SK-N-SH (cell line): ENCODE measurements around the gene TBC1D19. TPM values are rescaled to one million over a fixed set of nuclear protein-coding genes. Genes with fewer than 3 reads are reported as not detected.

ENCODE experiments used
- CTCF ChIA-PET: fragments of 300-600, 350-600 bp; formaldehyde crosslinking; extraction: SDS; loops from one replicate; lab custom pipeline; 2021; lab: Yijun Ruan, JAX
- POLR2A ChIA-PET: fragments of 350-600 bp; sonication (Branson Sonifier 250); formaldehyde crosslinking; extraction: SDS; loops from one replicate; lab custom pipeline; 2020; ENCODE audit warnings: antibody characterized with exemption, inconsistent platforms; lab: Yijun Ruan, JAX
- DNase-seq: peaks from one replicate; pipeline ENCODE4 v3.0.0; 2012
- H2AFZ ChIP-seq: fragments of 200-600 bp; sonication (generic); 2 replicates; pipeline ENCODE4 v1.8.1; 2016; ENCODE audit warnings: antibody characterized with exemption, mild to moderate bottlenecking, low read depth
- H3F3A ChIP-seq: fragments of 200-600 bp; sonication (generic); replicated peaks from 2 replicates; pipeline ENCODE3; 2016; ENCODE audit warnings: antibody characterized with exemption, mild to moderate bottlenecking; ENCODE audit not compliant: insufficient read depth
- H3K27ac ChIP-seq, 2 experiments: fragments of 200-500 bp in 1 of 2; fragments of 200-600 bp in 1 of 2; sonication (Bioruptor generic) in 1 of 2; sonication (generic), shearing (Covaris generic) in 1 of 2; 2 replicates each; pipeline versions ENCODE4 v1.5.1 to v1.6.1; 2014 to 2016; ENCODE audit warnings: low read depth in 2 of 2, inconsistent platforms in 1 of 2, low read length in 1 of 2, mild to moderate bottlenecking in 1 of 2, mixed read lengths in 1 of 2
- H3K27me3 ChIP-seq: fragments of 200-600 bp; sonication (generic), shearing (Covaris generic); 2 replicates; pipeline ENCODE4 v1.6.1; 2016; ENCODE audit warnings: mixed run types; ENCODE audit not compliant: insufficient read depth
- H3K36me3 ChIP-seq, 2 experiments: fragments of 200-500 bp in 1 of 2; fragments of 200-600 bp in 1 of 2; sonication (Bioruptor generic) in 1 of 2; sonication (generic) in 1 of 2; replicated peaks in 1 of 2; 2 replicates each; pipeline versions ENCODE3 to v1.5.1; 2014 to 2016; ENCODE audit warnings: low read length in 1 of 2, mild to moderate bottlenecking in 1 of 2; ENCODE audit not compliant: insufficient read depth in 2 of 2, control insufficient read depth in 1 of 2
- H3K4me1 ChIP-seq, 2 experiments: fragments of 200-500 bp in 1 of 2; fragments of 200-600 bp in 1 of 2; sonication (Bioruptor generic) in 1 of 2; sonication (generic), shearing (Covaris generic) in 1 of 2; 2 replicates each; pipeline versions ENCODE4 v1.5.1 to v1.6.1; 2014 to 2016; ENCODE audit warnings: low read depth in 1 of 2, low read length in 1 of 2, mixed run types in 1 of 2; ENCODE audit not compliant: insufficient read depth in 2 of 2, control insufficient read depth in 1 of 2
- H3K4me2 ChIP-seq: fragments of 200-600 bp; sonication (generic), shearing (Covaris generic); 2 replicates; pipeline ENCODE4 v1.6.1; 2017; ENCODE audit warnings: mixed run types
- H3K4me3 ChIP-seq, 2 experiments: fragments of 200-500 bp in 1 of 2; fragments of 200-600 bp in 1 of 2; sonication (Bioruptor generic) in 1 of 2; sonication (generic), shearing (Covaris generic) in 1 of 2; 2 replicates each; pipeline versions ENCODE4 v1.5.1 to v1.8.1; 2014 to 2016; ENCODE audit warnings: low read depth in 2 of 2, inconsistent platforms in 1 of 2, low read length in 1 of 2, mild to moderate bottlenecking in 1 of 2, mixed read lengths in 1 of 2, moderate library complexity in 1 of 2
- H3K79me2 ChIP-seq: fragments of 200-600 bp; sonication (generic); 2 replicates; pipeline ENCODE4 v1.8.1; 2017; ENCODE audit warnings: mild to moderate bottlenecking; ENCODE audit not compliant: insufficient read depth
- H3K9ac ChIP-seq: fragments of 200-600 bp; sonication (generic); 2 replicates; pipeline ENCODE4 v1.6.1; 2017; ENCODE audit warnings: mixed run types
- H3K9me2 ChIP-seq: fragments of 200-600 bp; sonication (generic); 2 replicates; pipeline ENCODE4 v1.6.1; 2017; ENCODE audit warnings: mixed run types
- H3K9me3 ChIP-seq: fragments of 200-600 bp; sonication (generic); 2 replicates; pipeline ENCODE4 v1.6.1; 2017; ENCODE audit warnings: mixed run types, mild to moderate bottlenecking, moderate library complexity
- H4K20me1 ChIP-seq: fragments of 200-600 bp; sonication (generic); 2 replicates; pipeline ENCODE4 v1.6.1; 2017; ENCODE audit warnings: mild to moderate bottlenecking, mixed run types; ENCODE audit not compliant: insufficient read depth
- FOXJ3 ChIP-seq: sonication (generic); formaldehyde crosslinking; IDR thresholded peaks from 2 replicates; pipeline ENCODE4 v1.5.1; 2020; ENCODE audit warnings: mild to moderate bottlenecking, missing genetic modification reagents
- FOXM1 ChIP-seq: IDR thresholded peaks from 2 replicates; pipeline ENCODE4 v1.4.0; 2012; ENCODE audit warnings: low read depth, mild to moderate bottlenecking
- GABPA ChIP-seq: IDR thresholded peaks from 2 replicates; pipeline ENCODE4 v1.4.0; 2012; ENCODE audit warnings: low read depth, mild to moderate bottlenecking
- JUND ChIP-seq: IDR thresholded peaks from 2 replicates; pipeline ENCODE4 v1.4.0; 2012
- MEF2A ChIP-seq: IDR thresholded peaks from 2 replicates; pipeline ENCODE4 v1.4.0; 2012; ENCODE audit warnings: low read depth, borderline replicate concordance
- MXI1 ChIP-seq: IDR thresholded peaks from 2 replicates; pipeline ENCODE4 v1.6.1; 2012; ENCODE audit warnings: mild to moderate bottlenecking, low read depth, low read length, improper control_type of control experiment
- NRF1 ChIP-seq: IDR thresholded peaks from 2 replicates; pipeline ENCODE4 v1.6.1; 2012; ENCODE audit warnings: low read depth, mild to moderate bottlenecking, low read length
- RCOR1 ChIP-seq: fragments of 150-350 bp; IDR thresholded peaks from 2 replicates; pipeline ENCODE4 v1.6.1; 2017; ENCODE audit warnings: antibody characterized with exemption, low read length
- RXRA ChIP-seq: IDR thresholded peaks from 2 replicates; pipeline ENCODE4 v1.4.0; 2012; ENCODE audit warnings: low read depth, mild to moderate bottlenecking, borderline replicate concordance
- TCF12 ChIP-seq: IDR thresholded peaks from 2 replicates; pipeline ENCODE4 v1.4.0; 2012
- YY1 ChIP-seq: IDR thresholded peaks from 2 replicates; pipeline ENCODE4 v1.4.0; 2012; ENCODE audit warnings: low read depth, mild to moderate bottlenecking
- WGBS: methylation state at CpG from one replicate; pipeline ENCODE4 v1.1.6; 2017; ENCODE audit warnings: low lambda C conversion rate; 5-methylcytosine and 5-hydroxymethylcytosine counted together
- polyA plus RNA-seq, 3 experiments: library from polyadenylated mRNA; depleted of rRNA; stranded (reverse); fragments of >200 nt; gene quantifications; 2 replicates each; pipeline ENCODE4 v1.2.3, GENCODE V29; 2012
- TF ChIP-seq, protein P1 (sequence below): IDR thresholded peaks from 2 replicates; pipeline ENCODE4 v1.4.0; 2012; ENCODE audit warnings: low read depth, borderline replicate concordance
- TF ChIP-seq, protein P2 (sequence below): fragments of 150-350 bp; IDR thresholded peaks from 2 replicates; pipeline ENCODE4 v1.6.1; 2016; ENCODE audit warnings: mild to moderate bottlenecking, low read depth, low read length
- TF ChIP-seq, protein P3 (sequence below): fragments of 200-600 bp; sonication (generic); IDR thresholded peaks from 2 replicates; pipeline ENCODE4 v1.6.1; 2017; ENCODE audit warnings: antibody characterized with exemption, mild to moderate bottlenecking, moderate library complexity
- TF ChIP-seq, protein P4 (sequence below): fragments of 150-350 bp; IDR thresholded peaks from 2 replicates; pipeline ENCODE4 v1.6.1; 2017; ENCODE audit warnings: antibody characterized with exemption, low read length, low read depth, borderline replicate concordance
- TF ChIP-seq, protein P5 (sequence below): IDR thresholded peaks from 2 replicates; pipeline ENCODE4 v1.6.1; 2012; ENCODE audit warnings: mild to moderate bottlenecking, low read depth, low read length, moderate library complexity
- TF ChIP-seq, protein P6 (sequence below): IDR thresholded peaks from 2 replicates; pipeline ENCODE4; 2012

Gene TBC1D19, protein sequence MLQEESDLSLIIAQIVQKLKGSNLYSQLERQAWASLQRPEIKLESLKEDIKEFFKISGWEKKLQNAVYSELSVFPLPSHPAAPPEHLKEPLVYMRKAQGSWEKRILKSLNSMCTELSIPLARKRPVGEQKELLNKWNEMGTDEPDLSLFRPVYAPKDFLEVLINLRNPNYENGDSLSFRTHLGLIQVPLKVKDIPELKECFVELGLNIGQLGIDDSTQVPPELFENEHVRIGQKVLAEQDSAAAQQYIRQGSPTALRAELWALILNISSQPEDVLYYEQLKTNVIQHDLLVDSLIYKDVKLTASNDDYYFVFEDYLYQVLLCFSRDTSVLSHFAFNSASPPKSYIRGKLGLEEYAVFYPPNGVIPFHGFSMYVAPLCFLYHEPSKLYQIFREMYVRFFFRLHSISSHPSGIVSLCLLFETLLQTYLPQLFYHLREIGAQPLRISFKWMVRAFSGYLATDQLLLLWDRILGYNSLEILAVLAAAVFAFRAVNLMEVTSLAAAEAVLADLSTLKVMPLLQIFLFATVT
- polyA plus RNA-seq (2012; rRNA removed) = 4.2 and 6.8 TPM in 2 replicates
- 7.7 and 8.6 TPM in 2 replicates for polyA plus RNA-seq (2012; cell fraction: cytosol; rRNA removed)
- 2.1 and 6.5 TPM in 2 replicates for polyA plus RNA-seq (2012; cell fraction: nucleus; rRNA removed)

DNA sequence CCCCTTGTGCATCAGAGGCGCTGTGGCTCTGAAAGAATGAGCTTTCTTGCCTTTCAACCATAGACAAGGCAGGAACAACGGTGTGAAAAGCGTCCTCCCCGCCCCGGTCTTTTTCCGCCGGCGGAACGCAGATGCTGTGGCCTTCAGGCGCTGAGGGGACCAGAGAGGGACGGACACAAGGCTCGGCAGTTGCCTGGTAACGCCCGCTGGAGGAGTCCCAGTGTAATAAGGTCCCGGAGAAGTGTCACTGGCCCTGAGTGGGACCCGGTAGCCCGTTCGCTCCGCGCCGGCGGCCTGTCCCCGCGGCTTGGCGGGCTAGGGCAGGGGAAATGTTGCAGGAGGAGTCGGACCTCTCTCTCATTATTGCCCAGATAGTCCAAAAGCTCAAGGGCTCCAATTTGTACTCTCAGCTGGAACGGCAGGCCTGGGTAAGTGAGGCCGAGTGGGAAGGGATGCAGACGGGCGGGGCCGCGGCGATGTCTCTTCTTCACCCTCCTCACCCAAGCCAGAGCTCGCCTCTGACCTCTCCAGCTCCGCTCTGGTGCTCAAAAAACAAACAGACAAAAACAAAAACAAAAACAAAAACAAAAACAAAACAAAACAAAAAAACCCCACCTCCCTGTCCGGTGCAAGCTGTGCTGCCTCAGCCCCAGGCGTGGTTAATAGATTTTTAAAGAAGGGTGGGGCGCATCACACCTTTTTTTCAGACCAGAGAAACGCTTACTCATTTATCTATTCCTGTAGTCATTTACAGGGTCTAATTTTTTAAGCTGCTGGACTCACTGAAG lies at the start of gene TBC1D19:
TSS of gene TBC1D19 (plus strand) at position 220 of the 788 bp plus-strand sequence. CDS start at position 330, 110 bp downstream.
- under 1% methylated on average over 32 of the region's 39 CpGs for WGBS
- TF ChIP-seq TCF12 (peak; percentile 47; the same call in 1 of the 2 replicates), YY1 (peak; percentile 66), GABPA (peak; percentile 78), FOXJ3 (CRISPR knock-in tag) (peak; percentile 67; the same call in 1 of the 2 replicates), RCOR1 (0 out of 2 replicates have a peak, but pooled peaks have one; percentile 55), RXRA (no peak), JUND (no peak), NRF1 (no peak), MXI1 (peak; percentile 93), FOXM1 (peak; percentile 61; the same call in 1 of the 2 replicates), MEF2A (no peak)
- TF ChIP-seq, protein P1, sequence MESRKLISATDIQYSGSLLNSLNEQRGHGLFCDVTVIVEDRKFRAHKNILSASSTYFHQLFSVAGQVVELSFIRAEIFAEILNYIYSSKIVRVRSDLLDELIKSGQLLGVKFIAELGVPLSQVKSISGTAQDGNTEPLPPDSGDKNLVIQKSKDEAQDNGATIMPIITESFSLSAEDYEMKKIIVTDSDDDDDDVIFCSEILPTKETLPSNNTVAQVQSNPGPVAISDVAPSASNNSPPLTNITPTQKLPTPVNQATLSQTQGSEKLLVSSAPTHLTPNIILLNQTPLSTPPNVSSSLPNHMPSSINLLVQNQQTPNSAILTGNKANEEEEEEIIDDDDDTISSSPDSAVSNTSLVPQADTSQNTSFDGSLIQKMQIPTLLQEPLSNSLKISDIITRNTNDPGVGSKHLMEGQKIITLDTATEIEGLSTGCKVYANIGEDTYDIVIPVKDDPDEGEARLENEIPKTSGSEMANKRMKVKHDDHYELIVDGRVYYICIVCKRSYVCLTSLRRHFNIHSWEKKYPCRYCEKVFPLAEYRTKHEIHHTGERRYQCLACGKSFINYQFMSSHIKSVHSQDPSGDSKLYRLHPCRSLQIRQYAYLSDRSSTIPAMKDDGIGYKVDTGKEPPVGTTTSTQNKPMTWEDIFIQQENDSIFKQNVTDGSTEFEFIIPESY = no peak
- TF ChIP-seq, protein P2, sequence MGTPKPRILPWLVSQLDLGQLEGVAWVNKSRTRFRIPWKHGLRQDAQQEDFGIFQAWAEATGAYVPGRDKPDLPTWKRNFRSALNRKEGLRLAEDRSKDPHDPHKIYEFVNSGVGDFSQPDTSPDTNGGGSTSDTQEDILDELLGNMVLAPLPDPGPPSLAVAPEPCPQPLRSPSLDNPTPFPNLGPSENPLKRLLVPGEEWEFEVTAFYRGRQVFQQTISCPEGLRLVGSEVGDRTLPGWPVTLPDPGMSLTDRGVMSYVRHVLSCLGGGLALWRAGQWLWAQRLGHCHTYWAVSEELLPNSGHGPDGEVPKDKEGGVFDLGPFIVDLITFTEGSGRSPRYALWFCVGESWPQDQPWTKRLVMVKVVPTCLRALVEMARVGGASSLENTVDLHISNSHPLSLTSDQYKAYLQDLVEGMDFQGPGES = peak; percentile 50; the same call in 1 of the 2 replicates
- TF ChIP-seq, protein P3, sequence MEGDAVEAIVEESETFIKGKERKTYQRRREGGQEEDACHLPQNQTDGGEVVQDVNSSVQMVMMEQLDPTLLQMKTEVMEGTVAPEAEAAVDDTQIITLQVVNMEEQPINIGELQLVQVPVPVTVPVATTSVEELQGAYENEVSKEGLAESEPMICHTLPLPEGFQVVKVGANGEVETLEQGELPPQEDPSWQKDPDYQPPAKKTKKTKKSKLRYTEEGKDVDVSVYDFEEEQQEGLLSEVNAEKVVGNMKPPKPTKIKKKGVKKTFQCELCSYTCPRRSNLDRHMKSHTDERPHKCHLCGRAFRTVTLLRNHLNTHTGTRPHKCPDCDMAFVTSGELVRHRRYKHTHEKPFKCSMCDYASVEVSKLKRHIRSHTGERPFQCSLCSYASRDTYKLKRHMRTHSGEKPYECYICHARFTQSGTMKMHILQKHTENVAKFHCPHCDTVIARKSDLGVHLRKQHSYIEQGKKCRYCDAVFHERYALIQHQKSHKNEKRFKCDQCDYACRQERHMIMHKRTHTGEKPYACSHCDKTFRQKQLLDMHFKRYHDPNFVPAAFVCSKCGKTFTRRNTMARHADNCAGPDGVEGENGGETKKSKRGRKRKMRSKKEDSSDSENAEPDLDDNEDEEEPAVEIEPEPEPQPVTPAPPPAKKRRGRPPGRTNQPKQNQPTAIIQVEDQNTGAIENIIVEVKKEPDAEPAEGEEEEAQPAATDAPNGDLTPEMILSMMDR = 0 out of 2 replicates have a peak, but pooled peaks have one; percentile 7
- TF ChIP-seq, protein P4, sequence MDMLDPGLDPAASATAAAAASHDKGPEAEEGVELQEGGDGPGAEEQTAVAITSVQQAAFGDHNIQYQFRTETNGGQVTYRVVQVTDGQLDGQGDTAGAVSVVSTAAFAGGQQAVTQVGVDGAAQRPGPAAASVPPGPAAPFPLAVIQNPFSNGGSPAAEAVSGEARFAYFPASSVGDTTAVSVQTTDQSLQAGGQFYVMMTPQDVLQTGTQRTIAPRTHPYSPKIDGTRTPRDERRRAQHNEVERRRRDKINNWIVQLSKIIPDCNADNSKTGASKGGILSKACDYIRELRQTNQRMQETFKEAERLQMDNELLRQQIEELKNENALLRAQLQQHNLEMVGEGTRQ = peak; percentile 14; the same call in 1 of the 2 replicates
- TF ChIP-seq, protein P5, sequence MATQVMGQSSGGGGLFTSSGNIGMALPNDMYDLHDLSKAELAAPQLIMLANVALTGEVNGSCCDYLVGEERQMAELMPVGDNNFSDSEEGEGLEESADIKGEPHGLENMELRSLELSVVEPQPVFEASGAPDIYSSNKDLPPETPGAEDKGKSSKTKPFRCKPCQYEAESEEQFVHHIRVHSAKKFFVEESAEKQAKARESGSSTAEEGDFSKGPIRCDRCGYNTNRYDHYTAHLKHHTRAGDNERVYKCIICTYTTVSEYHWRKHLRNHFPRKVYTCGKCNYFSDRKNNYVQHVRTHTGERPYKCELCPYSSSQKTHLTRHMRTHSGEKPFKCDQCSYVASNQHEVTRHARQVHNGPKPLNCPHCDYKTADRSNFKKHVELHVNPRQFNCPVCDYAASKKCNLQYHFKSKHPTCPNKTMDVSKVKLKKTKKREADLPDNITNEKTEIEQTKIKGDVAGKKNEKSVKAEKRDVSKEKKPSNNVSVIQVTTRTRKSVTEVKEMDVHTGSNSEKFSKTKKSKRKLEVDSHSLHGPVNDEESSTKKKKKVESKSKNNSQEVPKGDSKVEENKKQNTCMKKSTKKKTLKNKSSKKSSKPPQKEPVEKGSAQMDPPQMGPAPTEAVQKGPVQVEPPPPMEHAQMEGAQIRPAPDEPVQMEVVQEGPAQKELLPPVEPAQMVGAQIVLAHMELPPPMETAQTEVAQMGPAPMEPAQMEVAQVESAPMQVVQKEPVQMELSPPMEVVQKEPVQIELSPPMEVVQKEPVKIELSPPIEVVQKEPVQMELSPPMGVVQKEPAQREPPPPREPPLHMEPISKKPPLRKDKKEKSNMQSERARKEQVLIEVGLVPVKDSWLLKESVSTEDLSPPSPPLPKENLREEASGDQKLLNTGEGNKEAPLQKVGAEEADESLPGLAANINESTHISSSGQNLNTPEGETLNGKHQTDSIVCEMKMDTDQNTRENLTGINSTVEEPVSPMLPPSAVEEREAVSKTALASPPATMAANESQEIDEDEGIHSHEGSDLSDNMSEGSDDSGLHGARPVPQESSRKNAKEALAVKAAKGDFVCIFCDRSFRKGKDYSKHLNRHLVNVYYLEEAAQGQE = peak; percentile 75
- TF ChIP-seq, protein P6, sequence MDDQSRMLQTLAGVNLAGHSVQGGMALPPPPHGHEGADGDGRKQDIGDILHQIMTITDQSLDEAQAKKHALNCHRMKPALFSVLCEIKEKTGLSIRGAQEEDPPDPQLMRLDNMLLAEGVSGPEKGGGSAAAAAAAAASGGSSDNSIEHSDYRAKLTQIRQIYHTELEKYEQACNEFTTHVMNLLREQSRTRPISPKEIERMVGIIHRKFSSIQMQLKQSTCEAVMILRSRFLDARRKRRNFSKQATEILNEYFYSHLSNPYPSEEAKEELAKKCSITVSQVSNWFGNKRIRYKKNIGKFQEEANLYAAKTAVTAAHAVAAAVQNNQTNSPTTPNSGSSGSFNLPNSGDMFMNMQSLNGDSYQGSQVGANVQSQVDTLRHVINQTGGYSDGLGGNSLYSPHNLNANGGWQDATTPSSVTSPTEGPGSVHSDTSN = peak; percentile 48; the same call in 1 of the 2 replicates

More for the DNA sequence above, at the start of gene TBC1D19:
- peaks cover 8% of the 10 kb centered on the region for H3F3A ChIP-seq
- H3K27me3 ChIP-seq = no peaks in the 10 kb centered on the region
- H3K9me3 ChIP-seq = no peaks in the 10 kb centered on the region
- H4K20me1 ChIP-seq = no peaks in the 10 kb centered on the region
- peak; percentile 86 for DNase-seq
- peaks cover 48% of the 10 kb centered on the region for H3K79me2 ChIP-seq
- H3K9ac ChIP-seq = peak within 1 kb of the TSS; percentile 70
- peak within 1 kb of the TSS; percentile 96 for H2AFZ ChIP-seq
- peak within 1 kb of the TSS; percentile 81 to 91 for H3K4me3 ChIP-seq
- H3K9me2 ChIP-seq = no peaks in the 10 kb centered on the region
- peak within 1 kb of the TSS; percentile 60 to 96 for H3K27ac ChIP-seq
- ChIA-PET POLR2A (interaction anchor here (1.4 kb wide), 1 partner anchor 16 kb away, joined by 6 read pairs; no protein-coding TSS in a partner anchor), CTCF (interaction anchor here (0.7 to 1.8 kb wide), 9 partner anchors 9 to 254 kb away, joined by 3 to 6 read pairs (median 4); no protein-coding TSS in a partner anchor)
- H3K36me3 ChIP-seq = no peaks in the 10 kb centered on the region
- H3K4me1 ChIP-seq = peaks cover 0 to 3% of the 10 kb centered on the region in 2 experiments; a peak in 2 of 4 replicates
- peak within 1 kb of the TSS; percentile 82 for H3K4me2 ChIP-seq
